Measurements from ENCODE around the gene DUSP1. TPM values are rescaled to one million over a fixed set of nuclear protein-coding genes. Genes with fewer than 3 reads are reported as not detected.

DUSP1 gene
- total and polyA plus RNA-seq, 7 donors = 99.9 to 1,033 (median 449) TPM

- no peak for DNase-seq
- Histone ChIP-seq H3K4me3 (no peak overlapping the region), H3K9me3 (no peaks in the 10 kb centered on the region), H3K4me1 (peaks cover 0 to 72% (median 60%) of the 10 kb centered on the region in 4 donors), H3K27me3 (no peaks in the 10 kb centered on the region), H3K27ac (peak overlapping the region; percentile 84 to 95 (median 93)), H3K36me3 (no peaks in the 10 kb centered on the region)
- no peak for TF ChIP-seq CTCF (IDR thresholded peaks at IDR 0.05)
- intact Hi-C loops (cut with DNase I) = no loop called here
- WGBS, 2 donors = 85 to 89% methylated on average over 11 of the region's 11 CpGs
These were observed 34.4 kb downstream of the DUSP1 start for GRCh38 chr5:172736508-172737135.

GRCh38 chr5:172735141-172735831, 35.7 kb downstream of the DUSP1 start:
- Histone ChIP-seq H3K36me3 (no peaks in the 10 kb centered on the region), H3K9me3 (no peaks in the 10 kb centered on the region), H3K27me3 (no peaks in the 10 kb centered on the region), H3K4me1 (peaks cover 0 to 63% (median 47%) of the 10 kb centered on the region in 4 donors), H3K4me3 (no peak overlapping the region), H3K27ac (peak overlapping the region; percentile 84 to 95 (median 93))
- intact Hi-C loops (cut with DNase I) = no loop called here
- TF ChIP-seq POLR2A (IDR thresholded peaks at IDR 0.05) (no peak), POLR2AphosphoS5 (IDR thresholded peaks at IDR 0.05) (no peak), CTCF (IDR thresholded peaks at IDR 0.05) (no peak), EP300 (IDR thresholded peaks at IDR 0.05) (no peak)
- peak; percentile 64 for DNase-seq
- WGBS, 2 donors = 89 to 91% methylated on average over 12 of the region's 12 CpGs

- Histone ChIP-seq H3K9me3 (no peaks in the 10 kb centered on the region), H3K36me3 (no peaks in the 10 kb centered on the region), H3K27me3 (no peaks in the 10 kb centered on the region), H3K27ac (peak overlapping the region; percentile 84 to 95 (median 93)), H3K4me1 (peaks cover 0 to 57% (median 42%) of the 10 kb centered on the region in 4 donors), H3K4me3 (no peak overlapping the region)
- intact Hi-C loops (cut with DNase I) = no loop called here
- WGBS, 2 donors = 14 to 36% methylated on average over 4 of the region's 4 CpGs
- TF ChIP-seq POLR2AphosphoS5 (IDR thresholded peaks at IDR 0.05) = no peak
- no peak for TF ChIP-seq EP300 (IDR thresholded peaks at IDR 0.05)
- TF ChIP-seq POLR2A (IDR thresholded peaks at IDR 0.05) = no peak
- TF ChIP-seq CTCF (IDR thresholded peaks at IDR 0.05) = no peak
- DNase-seq = no peak
These were observed 37.0 kb downstream of the DUSP1 start for GRCh38 chr5:172733974-172734346.

GRCh38 chr5:172733131-172733973, 37.6 kb downstream of the DUSP1 start:
- no peak overlapping the region for H3K4me3 ChIP-seq
- intact Hi-C loops (cut with DNase I) = no loop called here

More at GRCh38 chr5:172733131-172733973, 37.6 kb downstream of the DUSP1 start:
- 28 to 59% methylated on average over 17 of the region's 17 CpGs for WGBS, 2 donors
- Histone ChIP-seq H3K27me3 (no peaks in the 10 kb centered on the region), H3K4me1 (peaks cover 0 to 57% (median 42%) of the 10 kb centered on the region in 4 donors), H3K27ac (peak overlapping the region; percentile 84 to 95 (median 93)), H3K9me3 (no peaks in the 10 kb centered on the region), H3K36me3 (no peaks in the 10 kb centered on the region)
- TF ChIP-seq EP300 (IDR thresholded peaks at IDR 0.05) = peak in 1 of 4 donors; percentile 80
- peak in 1 of 2 donors; percentile 34 for TF ChIP-seq POLR2A (IDR thresholded peaks at IDR 0.05)
- peak; percentile 55 to 86 (median 62) for TF ChIP-seq POLR2AphosphoS5 (IDR thresholded peaks at IDR 0.05)
- peak in 3 of 4 experiments; percentile 15 to 36 (median 22) for TF ChIP-seq CTCF (IDR thresholded peaks at IDR 0.05)
- DNase-seq = peak; percentile 96
